NCI-H1105 (cell line): ENCODE data around the gene EPS8L2.
"Not testable (repeated sequence)": the region's sequence is repeated elsewhere in the genome, so short reads cannot be mapped to it uniquely, and the experiment has no call there.

Experiments
- DNase-seq: peaks from one replicate; lab custom pipeline; 2025; lab: John Stamatoyannopoulos, UW

The EPS8L2 gene

DNA sequence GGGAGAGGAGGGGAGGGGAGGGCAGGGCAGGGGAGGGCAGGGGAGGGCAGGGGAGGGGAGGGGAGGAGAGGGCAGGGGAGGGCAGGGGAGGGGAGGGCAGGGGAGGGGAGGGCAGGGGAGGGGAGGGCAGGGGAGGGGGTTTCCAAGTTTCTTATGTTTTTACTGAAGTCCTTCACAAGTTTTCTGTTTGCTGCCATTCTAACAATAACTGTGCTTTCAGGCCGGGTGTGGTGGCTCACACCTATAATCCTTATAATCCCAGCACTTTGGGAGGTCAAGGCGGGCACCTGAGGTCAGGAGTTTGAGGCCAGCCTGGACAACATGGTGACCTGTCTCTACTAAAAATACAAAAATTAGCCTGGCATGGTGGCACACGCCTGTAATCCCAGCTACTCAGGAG lies 15.8 kb upstream of the EPS8L2 start:
- DNase-seq = not testable (repeated sequence)

DNA sequence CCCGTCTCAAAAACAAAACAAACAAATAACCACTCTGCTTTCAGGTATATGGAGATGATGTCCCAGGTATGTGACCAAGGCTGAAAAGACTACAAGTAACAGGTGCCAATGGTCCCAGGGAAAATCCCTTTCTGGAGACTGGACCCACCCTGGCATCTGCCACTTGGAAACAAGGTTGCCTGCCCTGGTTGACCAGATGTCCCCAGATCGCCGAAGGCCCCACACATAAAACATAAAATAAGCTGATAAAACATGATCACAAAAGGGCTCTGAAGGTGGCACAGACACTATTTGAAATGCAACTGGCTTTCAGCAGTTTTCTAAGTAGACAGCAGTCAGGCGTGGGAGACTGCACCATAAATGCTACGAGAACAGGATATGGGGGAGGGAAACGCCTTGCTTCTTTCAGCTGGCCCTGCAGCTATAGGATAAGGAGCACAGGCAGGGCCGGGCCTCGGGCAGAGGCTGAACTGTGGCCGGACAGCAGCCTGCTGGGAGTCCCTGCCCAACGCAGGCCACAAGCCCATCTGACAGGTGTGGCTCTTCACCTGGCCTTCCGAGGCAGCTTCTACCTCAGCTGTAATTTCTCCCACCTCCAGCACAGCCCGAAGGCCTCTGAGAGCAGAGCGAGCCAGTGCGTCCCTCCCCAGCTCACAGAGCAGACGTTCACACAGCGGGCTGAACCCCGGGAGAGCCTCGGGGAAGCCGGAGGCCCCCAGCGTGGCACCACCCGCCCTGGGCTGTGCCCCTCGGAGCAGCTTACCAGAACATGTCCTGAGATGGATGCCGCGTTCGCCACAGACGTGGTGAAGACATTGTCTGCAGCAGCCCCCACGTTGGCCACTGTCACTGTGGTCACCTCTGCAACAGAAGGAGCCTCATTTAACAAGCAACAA lies 15.0 kb upstream of the EPS8L2 start:
- DNase-seq = no peak

DNA sequence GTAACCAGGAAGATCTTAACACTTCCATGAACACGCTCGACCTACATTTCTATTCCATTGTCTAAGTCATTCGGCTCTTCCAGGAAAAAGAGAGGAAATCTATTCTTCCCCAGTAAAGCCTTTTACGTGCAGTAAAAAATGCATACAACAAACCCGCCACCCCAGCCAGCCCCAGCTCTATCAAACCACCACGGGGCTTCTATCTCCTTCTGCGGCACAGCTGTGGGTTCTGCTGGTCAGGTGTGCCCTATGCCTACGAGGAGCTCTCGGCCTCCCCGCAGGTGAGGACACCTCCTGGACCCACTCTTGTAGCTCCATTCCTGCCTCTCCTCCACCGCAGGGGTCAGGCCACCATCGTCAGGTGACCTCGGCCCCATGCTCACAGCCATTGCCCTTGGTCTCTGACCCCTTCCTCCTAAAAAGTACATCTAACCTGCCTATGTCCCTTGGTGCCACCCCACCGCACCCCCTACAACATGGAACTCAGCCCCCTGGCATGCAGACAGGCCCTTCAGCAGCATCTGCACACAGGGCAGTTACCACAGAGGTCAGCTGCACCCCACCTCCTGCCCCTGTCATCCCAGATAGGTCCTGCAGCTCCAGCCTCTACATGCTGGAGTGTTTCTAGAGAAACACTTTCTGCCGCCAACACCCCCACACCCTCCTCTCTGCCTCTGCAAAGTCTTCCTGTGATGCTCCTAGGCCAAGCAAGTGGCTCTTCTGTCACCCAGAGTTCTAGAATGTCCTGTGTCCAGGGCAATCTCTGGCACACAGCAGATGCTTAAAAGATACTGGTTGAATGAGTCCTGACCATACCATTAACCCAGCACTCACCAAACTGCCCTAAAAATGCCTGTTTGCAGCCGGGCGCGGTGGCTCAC lies 14.1 kb upstream of the EPS8L2 start:
- DNase-seq = no peak

DNA sequence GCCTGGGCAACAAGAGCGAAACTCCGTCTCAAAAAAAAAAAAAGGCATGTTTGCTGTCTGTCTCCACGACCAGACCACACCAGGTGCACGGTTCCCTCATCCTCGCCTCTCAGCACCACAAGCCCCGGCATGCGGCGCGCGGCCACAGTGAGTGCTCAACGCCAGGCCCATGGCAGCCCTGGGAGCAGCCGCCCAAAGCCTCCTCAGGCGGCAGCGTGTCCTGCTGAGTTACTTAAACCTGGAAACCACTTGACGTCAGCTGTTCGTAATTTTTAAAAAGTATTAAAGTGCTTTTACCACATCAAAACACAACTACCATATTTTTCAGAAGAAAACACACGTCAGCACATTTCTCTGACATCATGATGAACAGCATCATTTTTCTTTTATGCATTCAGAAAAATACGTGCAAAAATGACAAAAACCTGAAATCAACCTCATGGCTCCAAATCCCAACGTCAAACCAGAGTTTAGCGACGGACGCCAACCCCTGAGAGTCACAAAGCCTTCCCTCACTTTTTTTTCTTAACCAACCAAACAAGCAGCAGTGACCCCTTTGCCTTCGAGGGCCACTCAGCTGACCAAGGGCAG lies 13.1 kb upstream of the EPS8L2 start:
- no peak for DNase-seq

DNA sequence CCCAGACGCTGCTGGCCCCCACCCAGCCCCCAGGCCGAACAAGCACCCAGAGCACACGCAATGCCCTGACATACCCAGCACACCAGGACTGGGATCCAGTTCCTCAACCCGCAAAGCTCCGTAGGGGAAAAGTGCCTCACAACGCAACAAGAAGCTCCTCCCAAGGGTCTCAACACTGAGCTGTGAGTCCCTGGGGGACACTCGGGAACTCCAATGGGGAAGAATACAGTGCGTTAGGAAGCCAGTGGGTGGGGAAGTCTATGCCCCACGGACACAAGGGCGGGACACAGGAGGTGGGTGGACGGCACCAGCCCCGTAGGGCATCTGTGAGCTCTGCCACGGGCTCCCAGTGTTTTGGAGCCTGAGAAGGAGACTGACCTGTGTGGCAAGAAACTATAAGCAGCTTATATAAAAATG lies 12.6 kb upstream of the EPS8L2 start:
- no peak for DNase-seq

DNA sequence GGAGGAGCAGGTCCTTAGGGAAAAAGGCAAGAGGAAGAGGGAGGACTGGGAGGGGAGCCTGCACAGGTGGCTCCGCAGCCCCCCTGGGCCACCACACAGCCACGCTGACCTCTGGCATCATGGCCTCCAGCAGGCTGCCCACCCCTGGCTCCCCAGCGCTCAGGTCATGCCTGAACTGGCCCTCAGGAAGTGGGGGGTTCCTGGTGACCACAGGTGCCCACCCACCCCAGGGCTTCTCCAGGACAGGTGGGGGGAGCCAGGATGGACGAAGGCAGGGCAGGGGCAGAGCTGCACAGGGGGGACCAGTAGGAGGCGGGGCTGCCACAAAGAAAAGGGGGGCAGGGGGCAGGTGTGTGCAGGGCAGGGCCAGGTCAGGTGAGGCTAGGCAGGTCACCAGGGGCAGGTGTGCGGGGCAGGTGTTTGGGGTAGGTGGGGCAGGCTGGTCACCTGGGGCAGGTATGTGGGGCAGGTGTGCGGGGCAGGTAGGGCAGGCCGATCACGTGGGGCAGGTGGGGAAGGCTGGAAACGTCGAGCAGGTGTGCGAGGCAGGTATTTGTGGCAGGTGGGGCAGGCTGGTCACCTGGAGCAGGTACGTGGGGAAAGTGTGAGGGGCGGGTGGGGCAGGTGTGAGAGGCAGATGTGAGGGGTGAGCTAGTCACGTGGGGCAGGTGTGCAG lies 12.0 kb upstream of the EPS8L2 start:
- peak; percentile 87 for DNase-seq

DNA sequence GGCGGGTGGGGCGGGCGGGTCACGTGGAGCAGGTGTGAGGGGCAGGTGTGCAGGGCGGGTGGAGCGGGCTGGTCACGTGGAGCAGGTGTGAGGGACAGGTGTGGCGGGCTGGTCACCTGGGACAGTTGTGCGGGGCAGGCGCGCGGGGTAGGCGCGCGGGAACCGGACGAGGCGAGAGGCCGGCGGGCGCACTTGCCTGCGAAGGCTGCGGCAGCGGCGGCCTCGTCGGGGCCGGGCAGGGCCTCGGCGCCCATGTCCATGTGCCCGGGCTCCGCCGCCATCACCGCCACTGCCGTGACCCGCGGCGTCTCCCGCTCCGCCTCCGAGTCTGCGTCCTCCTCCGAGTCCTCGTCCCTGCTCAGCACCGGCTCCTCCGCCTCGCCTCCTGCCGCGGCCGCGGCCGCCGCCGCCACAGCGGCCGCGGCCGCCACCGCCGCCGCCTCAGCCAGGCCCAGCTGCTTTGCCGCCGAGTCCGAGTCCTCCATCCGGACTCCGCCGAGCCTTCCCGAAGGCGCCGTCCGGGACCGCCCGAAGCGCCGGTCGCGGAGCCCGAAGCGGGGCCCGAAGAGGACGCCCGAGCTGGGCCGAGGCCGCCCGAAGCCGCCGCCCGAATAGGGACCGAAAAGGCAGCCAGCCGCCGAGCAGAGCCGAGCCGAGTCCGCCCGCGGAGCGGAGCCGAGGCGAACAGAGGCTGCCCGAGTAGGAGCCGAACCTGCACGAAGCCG lies 11.3 kb upstream of the EPS8L2 start, which contains the start of gene DEAF1:
Gene DEAF1 (minus strand): TSS at position 660 of the 725 bp plus-strand sequence. CDS start 175 bp downstream, at position 485.
- peak; percentile 97 for DNase-seq

DNA sequence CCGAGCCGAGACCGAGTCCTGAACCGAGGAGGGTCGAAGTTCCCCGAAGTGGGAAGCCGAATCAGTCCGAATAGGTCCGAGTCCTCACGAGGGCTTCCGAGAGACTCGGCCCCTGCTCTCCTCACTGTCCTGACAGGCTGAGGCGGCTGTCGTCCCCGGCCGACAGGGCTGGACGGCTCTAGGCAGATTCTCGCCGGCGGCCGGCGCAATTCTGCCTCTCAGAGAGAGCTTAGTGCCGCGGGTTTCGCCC lies 10.8 kb upstream of the EPS8L2 start:
- DNase-seq = no peak

DNA sequence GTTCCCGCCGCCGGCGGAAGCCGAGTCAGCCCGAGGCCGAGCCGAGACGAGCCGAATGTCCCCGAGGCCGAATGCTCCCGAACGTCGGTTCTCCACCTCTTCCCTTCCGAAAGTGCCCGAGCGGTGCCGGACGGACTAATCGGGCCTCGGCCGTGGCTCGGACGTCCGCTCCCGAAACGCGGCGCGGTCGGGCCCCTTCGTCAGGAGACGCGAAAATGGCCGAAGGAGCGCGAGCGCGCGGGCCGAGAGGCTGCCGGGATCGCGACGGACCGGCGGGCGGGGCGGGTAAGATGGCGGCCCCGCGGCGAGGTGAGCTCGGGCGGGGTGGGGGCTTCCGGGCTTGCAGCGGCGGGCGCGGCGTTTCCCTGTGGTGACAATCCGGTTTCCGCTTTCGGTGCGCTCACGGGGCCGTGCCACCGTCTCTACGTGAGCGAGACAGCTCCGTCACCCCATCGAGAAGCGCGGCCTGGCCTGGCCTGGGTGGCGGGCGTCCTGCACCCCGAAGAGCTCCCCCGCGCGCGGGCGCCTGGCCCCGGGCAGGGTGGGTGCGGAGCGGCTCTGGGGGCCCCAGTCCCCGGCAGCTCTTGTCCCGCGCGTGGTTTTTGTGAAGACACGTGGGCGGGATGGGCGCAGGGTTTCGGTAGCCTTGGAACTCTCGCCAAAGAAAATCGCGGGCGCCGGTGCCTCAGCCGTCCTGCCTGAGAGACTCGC lies 10.3 kb upstream of the EPS8L2 start, which contains the start of gene TMEM80:
Gene TMEM80 (plus strand): TSS at position 279 of the 711 bp plus-strand sequence. CDS start 12 bp downstream, at position 291.
- DNase-seq = peak; percentile 98

DNA sequence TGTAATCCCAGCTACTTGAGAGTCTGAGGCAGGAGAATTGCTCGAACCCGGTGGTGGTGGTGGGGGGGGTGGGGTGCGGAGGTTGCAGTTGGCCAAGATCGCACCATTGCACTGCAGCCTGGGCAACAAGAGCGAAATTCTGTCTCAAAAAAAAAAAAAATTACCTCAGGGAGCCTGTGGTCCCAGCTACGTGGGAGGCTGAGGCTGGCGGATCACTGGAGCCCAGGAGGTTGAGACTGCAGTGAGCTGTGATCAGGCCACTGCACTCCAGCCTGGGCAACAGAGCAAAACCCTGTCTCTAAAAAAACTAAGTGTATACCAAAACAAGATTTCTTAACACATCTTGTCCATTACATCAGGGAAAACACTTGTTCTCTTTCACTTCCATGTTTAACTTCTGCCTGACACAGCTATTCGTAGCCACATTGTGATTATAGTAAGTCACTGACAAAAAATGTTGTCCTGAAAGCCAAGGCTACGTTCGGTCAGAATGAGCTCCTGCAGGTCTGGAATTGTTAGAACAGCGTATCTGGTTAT lies 9.0 kb upstream of the EPS8L2 start:
- no peak for DNase-seq

DNA sequence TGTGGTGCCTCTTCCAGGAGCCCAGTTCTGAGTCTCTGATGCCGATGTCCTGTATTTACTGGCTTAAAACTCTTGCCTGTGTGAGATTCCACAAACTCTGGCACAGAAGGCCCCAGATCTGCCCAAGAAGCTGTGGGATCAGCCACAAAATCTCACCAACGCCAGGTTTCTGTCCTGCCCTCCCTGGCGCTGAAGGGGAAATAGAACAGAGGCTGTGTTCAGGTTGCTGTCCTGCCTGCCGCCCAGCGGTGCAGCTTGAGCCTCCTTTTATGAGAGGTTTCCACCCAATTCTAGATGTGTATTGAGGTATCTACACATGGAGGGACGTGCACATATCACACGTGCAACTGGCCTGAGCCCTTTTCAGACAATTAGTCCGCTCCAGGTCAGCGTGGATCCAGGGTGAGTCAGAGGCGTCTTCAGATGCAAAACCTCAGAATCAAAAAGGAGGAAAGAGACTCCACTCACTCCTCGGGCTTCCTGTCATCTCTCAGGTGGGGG lies 8.2 kb upstream of the EPS8L2 start:
- no peak for DNase-seq

DNA sequence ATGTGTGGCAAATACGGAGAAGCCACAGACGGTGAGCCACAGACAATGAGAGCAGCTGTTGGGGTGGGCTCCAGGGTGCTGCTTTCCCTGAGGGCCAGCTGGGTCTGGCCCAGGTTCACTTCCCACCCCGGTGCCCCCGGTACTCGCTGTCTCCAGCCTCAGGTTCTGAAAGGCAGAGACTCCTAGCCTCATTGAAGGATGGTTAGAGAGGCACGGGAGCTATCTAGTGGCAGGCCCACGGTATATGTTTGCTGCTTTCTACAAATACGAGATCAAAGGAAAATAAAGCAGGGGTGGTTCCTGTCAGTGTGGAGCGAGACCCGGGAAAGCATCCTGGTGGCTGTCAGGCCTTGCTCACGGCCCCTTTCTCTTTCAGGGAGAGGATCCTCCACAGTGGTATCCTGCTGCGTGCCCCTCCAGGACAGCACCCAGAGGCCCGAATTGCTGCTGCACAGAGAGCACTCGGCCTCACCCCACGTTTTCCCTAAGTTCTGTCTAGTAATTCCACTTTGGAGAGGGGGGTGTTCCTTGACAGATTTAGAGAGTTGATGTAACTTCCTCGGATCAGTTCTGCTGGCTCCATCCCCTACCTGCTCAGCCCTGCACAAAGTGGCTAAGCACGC lies 7.4 kb upstream of the EPS8L2 start:
- DNase-seq = no peak

DNA sequence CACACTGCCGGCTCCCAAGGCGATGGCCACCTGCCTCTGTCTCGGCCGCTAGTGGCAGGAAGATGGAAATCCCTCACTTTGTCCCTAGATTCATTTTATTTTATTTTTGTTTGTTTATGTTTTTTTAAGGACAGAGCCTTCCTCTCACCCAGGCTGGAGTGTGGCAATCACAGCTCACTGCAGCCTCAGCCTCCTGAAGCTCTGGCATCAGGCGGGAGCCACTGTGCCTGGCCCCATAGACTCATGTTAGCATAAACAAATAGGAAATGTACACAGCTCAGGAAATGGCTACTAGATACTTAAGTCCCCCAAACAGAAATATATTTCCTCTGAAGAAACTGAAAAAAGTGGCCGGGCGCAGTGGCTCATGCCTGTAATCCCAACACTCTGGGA lies 6.9 kb upstream of the EPS8L2 start:
- no peak for DNase-seq

DNA sequence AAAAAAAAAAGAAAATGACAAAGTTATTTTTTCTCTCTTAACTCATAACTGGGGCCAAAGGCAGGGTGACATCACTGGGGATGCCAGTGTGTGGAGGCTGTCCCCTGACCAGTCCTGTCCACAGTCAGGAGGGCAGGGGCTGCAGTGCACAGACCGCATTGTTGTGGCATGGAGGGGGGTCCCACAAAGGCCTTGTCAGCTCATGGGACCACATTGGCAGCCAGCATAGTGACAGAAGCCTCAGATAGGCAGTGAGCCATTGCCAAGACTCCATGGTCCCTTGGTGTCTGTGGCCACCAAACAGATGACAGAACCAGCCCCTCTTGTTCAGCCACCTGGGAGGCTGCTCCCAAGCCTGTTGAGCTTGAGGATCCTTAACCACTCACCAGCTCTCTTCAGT lies 6.3 kb upstream of the EPS8L2 start:
- no peak for DNase-seq

DNA sequence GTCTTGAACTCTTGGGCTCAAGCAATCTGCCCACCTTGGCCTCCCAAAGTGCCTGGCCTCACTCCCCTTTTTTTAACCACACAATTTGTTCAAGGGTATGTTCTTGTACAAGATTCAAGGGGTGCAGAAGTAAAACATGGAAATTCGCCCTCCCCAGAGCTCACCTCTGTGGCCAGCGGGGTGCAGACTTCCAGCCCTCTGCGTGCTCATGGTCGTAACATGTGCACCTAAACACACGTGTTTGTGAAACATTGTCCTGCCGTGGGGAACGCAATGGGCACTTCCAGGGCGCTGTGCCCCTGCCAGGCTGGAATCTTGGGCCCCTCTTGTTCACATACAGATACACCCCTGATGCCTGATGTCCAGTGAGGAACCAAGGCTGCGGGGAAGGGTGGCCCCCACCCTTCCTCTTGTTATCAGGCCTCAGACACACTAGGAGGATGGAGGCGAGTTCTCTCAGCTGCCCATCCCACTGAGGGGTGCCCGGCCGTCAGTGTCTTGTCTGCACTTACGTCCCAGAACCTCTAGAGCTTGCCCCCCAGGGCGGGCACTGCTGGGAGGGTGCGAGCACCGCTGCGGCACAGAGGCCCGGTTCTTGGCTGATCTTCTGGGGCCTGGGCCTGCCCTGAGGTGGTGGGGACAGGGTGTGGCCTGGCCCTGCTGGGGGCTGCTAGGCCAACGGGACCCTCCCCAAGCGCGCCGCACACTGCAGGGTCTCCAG lies 4.1 kb upstream of the EPS8L2 start:
- DNase-seq = no peak

DNA sequence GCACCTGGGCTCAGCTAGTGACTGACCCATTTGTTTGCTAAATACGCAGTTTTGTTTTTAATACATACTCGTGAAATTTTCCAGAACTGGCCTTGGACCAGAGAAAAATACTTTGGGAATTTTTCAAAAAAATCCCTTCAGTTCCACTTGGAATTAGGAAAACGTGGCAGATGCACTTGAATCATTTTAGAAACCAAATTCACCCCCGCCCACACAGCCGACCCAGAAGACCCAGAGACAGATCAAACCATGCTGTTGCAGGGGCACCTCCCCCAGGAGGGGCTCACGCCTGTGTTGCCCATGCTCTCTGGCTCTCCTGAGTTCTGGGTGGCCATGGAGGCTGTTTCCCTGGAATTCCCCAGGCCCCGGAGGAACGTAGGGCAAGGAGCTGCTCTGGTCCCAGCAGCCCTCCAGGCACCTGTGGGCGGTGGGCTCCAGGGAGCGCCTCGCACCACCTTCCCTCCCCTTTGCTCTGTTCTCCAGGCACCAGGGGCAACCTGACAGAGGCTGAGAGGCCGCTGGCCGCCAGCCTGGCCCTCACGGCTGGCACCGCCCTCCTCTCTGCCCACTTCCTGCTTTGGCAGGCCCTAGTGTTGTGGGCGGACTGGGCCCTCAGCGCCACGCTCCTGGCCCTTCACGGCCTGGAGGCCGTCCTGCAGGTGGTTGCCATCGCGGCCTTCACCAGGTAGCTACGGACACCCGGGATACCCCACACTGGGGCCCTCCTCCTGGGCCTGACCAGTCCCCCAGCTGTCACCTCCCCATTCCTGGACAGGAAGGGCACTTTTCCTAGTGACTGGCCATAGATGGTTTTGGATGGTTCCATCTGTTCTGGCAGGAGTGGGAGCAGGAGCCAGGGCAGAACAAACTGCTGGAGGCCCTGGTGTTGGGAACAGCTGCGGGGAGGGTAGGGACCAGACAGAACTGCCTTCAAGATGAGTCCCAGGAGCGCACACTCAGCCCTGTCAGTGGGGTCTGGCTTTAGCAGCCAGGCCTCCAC lies 3.3 kb upstream of the EPS8L2 start:
- DNase-seq = no peak

DNA sequence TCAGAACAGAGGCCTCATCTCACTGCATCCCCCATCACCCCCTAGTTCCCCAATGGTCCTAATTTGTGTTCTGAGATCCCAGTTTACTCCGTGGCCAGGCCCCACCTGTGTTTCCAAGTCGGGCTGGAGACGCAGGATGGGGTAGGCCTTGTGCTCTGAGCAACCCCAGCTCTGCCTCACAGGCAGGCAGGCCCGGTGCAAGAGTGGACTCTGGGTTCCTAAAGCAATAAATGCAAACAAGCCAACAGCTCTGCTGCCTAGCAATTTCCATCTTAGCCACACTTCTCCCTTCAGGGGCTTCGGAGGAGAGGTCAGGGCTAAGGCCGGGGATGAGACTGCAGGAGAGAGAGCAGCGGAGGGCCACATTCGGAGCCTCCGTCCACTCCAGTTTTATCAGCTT lies 2.5 kb upstream of the EPS8L2 start:
- DNase-seq = no peak

DNA sequence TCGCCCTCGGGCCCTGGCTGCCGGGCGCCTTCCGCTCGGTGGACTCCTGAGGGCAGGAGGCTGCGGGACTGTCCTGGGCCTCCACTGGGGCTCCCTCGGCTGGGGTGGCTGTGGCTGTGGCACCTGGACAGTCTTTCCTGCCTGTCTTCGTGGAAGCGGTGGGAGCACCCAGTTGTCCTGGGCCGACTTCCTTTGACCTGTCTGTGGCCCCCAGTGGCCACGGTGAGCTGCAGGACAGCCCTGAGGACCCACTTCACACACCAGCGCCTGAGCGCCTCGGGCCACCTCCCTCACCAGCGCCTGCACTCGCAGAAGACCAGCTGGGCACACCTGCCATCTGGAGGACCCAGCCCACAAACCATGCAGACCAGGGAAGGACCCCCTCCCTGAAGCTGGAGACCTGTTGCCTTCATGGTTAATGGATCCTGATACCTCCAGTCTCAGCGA lies 1.8 kb upstream of the EPS8L2 start:
- no peak for DNase-seq
